Measurements from ENCODE around the gene ZNF431.

DNA sequence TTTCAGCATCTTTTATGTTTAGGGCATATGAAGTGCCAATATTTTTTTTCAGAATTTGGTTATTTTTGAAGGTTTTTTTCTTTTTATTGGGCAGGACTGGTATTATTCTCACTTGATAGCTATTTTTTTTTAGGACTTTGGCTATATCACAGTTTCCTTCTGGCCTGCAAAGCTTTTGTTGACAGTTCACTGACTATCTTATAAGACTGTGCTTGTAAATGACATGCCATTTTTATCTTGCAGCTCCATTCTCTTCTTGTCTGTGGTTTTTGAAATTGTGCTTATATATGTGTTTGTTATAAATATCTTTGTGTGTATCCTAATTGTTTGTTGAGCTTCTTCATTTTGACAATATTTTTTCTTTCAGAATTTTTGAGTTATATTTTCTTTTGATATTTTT lies 26.4 kb upstream of the ZNF431 start:
- no peak for TF ChIP-seq CTCF (IDR thresholded peaks at IDR 0.05)
- no peak for TF ChIP-seq POLR2AphosphoS5 (IDR thresholded peaks at IDR 0.05)
- TF ChIP-seq POLR2A (IDR thresholded peaks at IDR 0.05), result no peak

Data from gastroesophageal sphincter (tissue), 3 donors.